22Rv1 (cell line): ENCODE results near the gene CXCL17.

ENCODE experiments used
- CTCF ChIP-seq: fragments of 450-650 bp; IDR thresholded peaks from 2 replicates; pipeline ENCODE4 v1.5.1; 2017; ENCODE audit warnings: mild to moderate bottlenecking
- ZFX ChIP-seq: fragments of 450-650 bp; IDR thresholded peaks from 2 replicates; pipeline ENCODE4 v1.6.1; 2017; ENCODE audit warnings: antibody characterized with exemption, borderline replicate concordance

GRCh38 chr19:42407816-42408175 lies 35.0 kb downstream of the CXCL17 start:
- TF ChIP-seq CTCF (no peak), ZFX (no peak)
